K562 (cell line): ENCODE results near the gene FAM174C. TPM values are rescaled to one million over a fixed set of nuclear protein-coding genes. Genes with fewer than 3 reads are reported as not detected.
A peak's percentile ranks its signal among the peaks of the same experiment; 100 is the strongest.

Experiments used
- BRD4 ChIP-seq: fragments of 200-600 bp; sonication (generic); IDR thresholded peaks from 2 replicates; pipeline ENCODE4 v1.6.1; 2017; ENCODE audit warnings: inconsistent platforms
- CHD2 ChIP-seq: IDR thresholded peaks from 2 replicates; pipeline ENCODE4 v1.6.1; 2011; ENCODE audit warnings: low read depth, low read length
- CREB5 ChIP-seq: fragments of 250-450 bp; sonication (Bioruptor Pico); IDR thresholded peaks from 2 replicates; pipeline ENCODE4 v1.5.0; 2020; ENCODE audit warnings: mild to moderate bottlenecking
- DACH1 ChIP-seq: fragments of 450-650 bp; IDR thresholded peaks from 2 replicates; pipeline ENCODE4 v1.6.1; 2018; ENCODE audit not compliant: partially characterized antibody
- EP300 ChIP-seq: IDR thresholded peaks from 2 replicates; pipeline ENCODE4 v1.6.1; 2012; ENCODE audit warnings: low read length, improper control_type of control experiment
- MBD2 ChIP-seq: sonication (generic); IDR thresholded peaks from 2 replicates; pipeline ENCODE4 v1.6.1; 2016; ENCODE audit warnings: low read depth, borderline replicate concordance
- POLR2G ChIP-seq: fragments of 200-400 bp; formaldehyde crosslinking; IDR thresholded peaks from 2 replicates; pipeline ENCODE4 v1.6.1; 2017; ENCODE audit warnings: low read depth, mild to moderate bottlenecking, antibody characterized with exemption, low read length, moderate library complexity
- SMARCB1 ChIP-seq: IDR thresholded peaks from 2 replicates; pipeline ENCODE4 v1.6.1; 2011; ENCODE audit warnings: improper control_type of control experiment, low read depth; ENCODE audit not compliant: insufficient read length
- SRSF3 ChIP-seq: fragments of 200-400 bp; formaldehyde crosslinking; IDR thresholded peaks from 2 replicates; pipeline ENCODE4 v1.6.1; 2016; ENCODE audit warnings: mild to moderate bottlenecking, low read length, moderate library complexity; ENCODE audit not compliant: insufficient read depth
- TCF15 ChIP-seq: fragments of 250-450 bp; sonication (Bioruptor Pico); IDR thresholded peaks from 2 replicates; pipeline ENCODE4 v1.8.0; 2022; ENCODE audit warnings: moderate library complexity, mild to moderate bottlenecking, inconsistent platforms
- USF2 ChIP-seq: sonication (generic); formaldehyde crosslinking; IDR thresholded peaks from 2 replicates; pipeline ENCODE4 v1.5.0; 2020; ENCODE audit warnings: missing genetic modification reagents
- ZNF23 ChIP-seq: fragments of 250-450 bp; sonication (Bioruptor Pico); IDR thresholded peaks from 2 replicates; pipeline ENCODE4 v1.4.0; 2020; ENCODE audit warnings: mild to moderate bottlenecking
- ZNF347 ChIP-seq: fragments of 450-650 bp; formaldehyde crosslinking; IDR thresholded peaks from 2 replicates; pipeline ENCODE4 v1.4.0; 2020; ENCODE audit warnings: low read depth, mild to moderate bottlenecking, moderate library complexity
- ZNF354B ChIP-seq: fragments of 250-450 bp; sonication (Bioruptor Pico); IDR thresholded peaks from 2 replicates; pipeline ENCODE4 v1.4.0; 2020
- ZNF609 ChIP-seq: sonication (generic); formaldehyde crosslinking; IDR thresholded peaks from 2 replicates; pipeline ENCODE4 v1.8.1; 2023; ENCODE audit warnings: missing genetic modification reagents, mild to moderate bottlenecking, borderline replicate concordance
- ZNF655 ChIP-seq: fragments of 250-450 bp; sonication (Bioruptor Pico); IDR thresholded peaks from 2 replicates; pipeline ENCODE4 v1.5.0; 2021
- ZNF75A ChIP-seq: fragments of 450-650 bp; formaldehyde crosslinking; IDR thresholded peaks from 2 replicates; pipeline ENCODE4 v1.4.0; 2020; ENCODE audit warnings: mild to moderate bottlenecking
- ZNF785 ChIP-seq: fragments of 250-450 bp; sonication (Bioruptor Pico); IDR thresholded peaks from 2 replicates; pipeline ENCODE4 v1.4.0; 2020; ENCODE audit warnings: mild to moderate bottlenecking
- polyA plus RNA-seq, 8 experiments: library from polyadenylated mRNA; depleted of rRNA in 4 of 8; stranded (reverse) in 5 of 8; unstranded in 3 of 8; fragments of >200 nt; fragmentation: Nextera tagmentation in 2 of 8; fragmentation: Illumina TruSeq in 1 of 8; extraction: Ambion mirVana in 2 of 8; extraction: Trizol in 1 of 8; gene quantifications; 2 replicates each; pipeline versions ENCODE4 v1.2.1 to v1.2.3, GENCODE V29; 2011 to 2014; ENCODE audit warnings: inconsistent platforms in 1 of 8, missing spikeins in 1 of 8
- total RNA-seq, 7 experiments: library from RNA; depleted of rRNA in 6 of 7; stranded (reverse); fragments of >200 nt in 6 of 7; fragmentation: Illumina TruSeq in 2 of 7; extraction: Trizol in 2 of 7; gene quantifications; 2 replicates each; pipeline versions ENCODE4 v1.2.1 to v1.2.3, GENCODE V29; 2011 to 2021; ENCODE audit warnings: low replicate concordance in 1 of 7

FAM174C gene
- total and polyA plus RNA-seq, 9 of the 15 experiments (the other 6 are each of a cell fraction or from before 2014, with no cell fraction given): 0.66 to 89.6 (median 20.3) TPM

- no peak for TF ChIP-seq CREB5 (CRISPR knock-in tag)
- no peak for TF ChIP-seq ZNF354B (CRISPR knock-in tag)
- TF ChIP-seq MBD2: 0 out of 2 replicates have a peak, but pooled peaks have one; percentile 40
- TF ChIP-seq TCF15 (CRISPR knock-in tag): no peak
- TF ChIP-seq CHD2: no peak
- TF ChIP-seq EP300: no peak; the same call in 1 of the 2 replicates
- TF ChIP-seq ZNF609 (CRISPR knock-in tag): peak; percentile 80; the same call in 1 of the 2 replicates
- TF ChIP-seq BRD4: 0 out of 2 replicates have a peak, but pooled peaks have one; percentile 49
- TF ChIP-seq ZNF785 (CRISPR knock-in tag): no peak
- TF ChIP-seq ZNF655 (CRISPR knock-in tag): no peak
- TF ChIP-seq SRSF3: no peak
- TF ChIP-seq ZNF75A: no peak
- TF ChIP-seq ZNF23 (CRISPR knock-in tag): no peak
- TF ChIP-seq DACH1: peak; percentile 68
- 0 out of 2 replicates have a peak, but pooled peaks have one; percentile 29 for TF ChIP-seq POLR2G
- no peak for TF ChIP-seq SMARCB1
- no peak for TF ChIP-seq ZNF347 (CRISPR knock-in tag)
- no peak for TF ChIP-seq USF2
Measured at GRCh38 chr19:1266129-1266915, 9.0 kb upstream of the FAM174C start (continued).
